Activated CD4-positive, alpha-beta T cell treated with anti-CD3 and anti-CD28 coated beads, Interleukin-2, amount 50 U/mL, for 1 hour (primary cell): Measurements from ENCODE around the gene EPS8L3.
"Not testable (repeated sequence)": the region's sequence is repeated elsewhere in the genome, so short reads cannot be mapped to it uniquely, and the experiment has no call there.

ENCODE experiments used
- DNase-seq: peaks from one replicate; pipeline ENCODE4 v3.0.0-alpha.2; 2020

Gene EPS8L3

DNA sequence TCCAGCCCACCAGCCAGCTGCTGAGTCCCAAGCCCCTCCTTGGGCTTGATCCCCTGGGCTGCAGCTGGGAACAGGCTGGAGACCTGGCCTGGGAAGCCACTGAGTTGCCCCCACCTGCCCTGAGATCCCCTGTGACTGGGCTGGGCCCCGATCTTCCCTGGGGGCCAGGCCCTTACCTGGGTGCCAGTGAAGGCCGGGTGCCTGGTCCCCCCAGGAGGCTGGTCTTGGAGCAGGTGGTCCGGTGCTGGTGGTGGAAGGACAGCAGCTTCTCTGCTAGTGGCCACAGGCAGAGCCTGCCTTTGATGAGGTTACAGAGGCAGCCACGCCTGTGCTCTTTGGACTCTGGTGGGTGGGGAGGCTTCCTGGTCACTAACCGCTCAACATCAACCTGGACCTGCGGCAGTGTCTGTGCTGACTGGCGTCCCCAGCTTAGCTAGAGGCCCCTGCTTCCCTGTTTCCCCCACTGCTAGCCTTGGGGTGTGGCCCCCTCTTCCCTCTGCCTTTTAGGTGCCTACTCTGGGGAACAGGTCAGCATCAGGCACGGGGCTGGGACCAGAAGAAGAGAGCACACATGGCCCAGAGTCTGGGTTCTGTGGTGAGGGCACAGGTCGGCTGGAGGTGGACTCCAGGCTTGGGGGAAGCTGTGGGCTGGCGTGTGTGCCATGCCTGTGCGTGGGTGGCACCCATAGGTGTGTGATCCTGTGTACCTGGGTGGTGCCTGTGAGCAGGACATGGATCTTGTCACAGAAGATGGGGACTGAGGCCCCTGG, at the start of gene EPS8L3:
Gene EPS8L3 (minus strand): TSS at position 278 of the 770 bp plus-strand sequence. CDS start 2,174 bp downstream, outside the sequence.
- no peak for DNase-seq

GRCh38 chr1:109812691-109813393, 49.1 kb upstream of the EPS8L3 start:
- DNase-seq, result no peak

- no peak for DNase-seq
These were observed 45.0 kb upstream of the EPS8L3 start for GRCh38 chr1:109808703-109809102.

- DNase-seq, result no peak
These were observed 44.3 kb upstream of the EPS8L3 start for GRCh38 chr1:109807822-109808680.

- no peak for DNase-seq
These were observed 43.7 kb upstream of the EPS8L3 start for GRCh38 chr1:109807402-109807801.

- DNase-seq, result no peak
These were observed 43.1 kb upstream of the EPS8L3 start for GRCh38 chr1:109806733-109807400.

- no peak for DNase-seq
These were observed 41.9 kb upstream of the EPS8L3 start for GRCh38 chr1:109805486-109806165.

- no peak for DNase-seq
These were observed 40.9 kb upstream of the EPS8L3 start for GRCh38 chr1:109804660-109805059.

DNA sequence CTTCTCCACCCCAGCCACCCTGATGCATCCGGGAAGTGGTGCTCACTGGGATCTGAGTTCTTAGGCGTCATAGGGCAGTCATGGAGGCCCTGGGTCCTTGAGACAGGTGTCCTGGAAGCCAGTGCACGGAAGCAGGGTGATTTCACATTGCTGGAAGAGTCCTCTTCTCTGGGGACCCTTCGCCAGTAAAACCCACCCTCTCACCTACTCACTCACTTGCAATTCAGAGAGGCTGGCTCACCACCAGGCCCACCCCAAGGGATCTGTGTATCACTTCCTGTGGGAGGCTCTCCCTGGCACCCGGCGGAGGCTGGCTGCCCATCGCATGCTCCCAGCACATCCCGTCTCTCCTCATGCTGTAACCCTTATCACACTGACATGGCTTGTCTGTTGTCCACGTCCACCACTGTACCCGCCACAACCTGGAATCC, 40.2 kb upstream of the EPS8L3 start:
- DNase-seq, result no peak

DNA sequence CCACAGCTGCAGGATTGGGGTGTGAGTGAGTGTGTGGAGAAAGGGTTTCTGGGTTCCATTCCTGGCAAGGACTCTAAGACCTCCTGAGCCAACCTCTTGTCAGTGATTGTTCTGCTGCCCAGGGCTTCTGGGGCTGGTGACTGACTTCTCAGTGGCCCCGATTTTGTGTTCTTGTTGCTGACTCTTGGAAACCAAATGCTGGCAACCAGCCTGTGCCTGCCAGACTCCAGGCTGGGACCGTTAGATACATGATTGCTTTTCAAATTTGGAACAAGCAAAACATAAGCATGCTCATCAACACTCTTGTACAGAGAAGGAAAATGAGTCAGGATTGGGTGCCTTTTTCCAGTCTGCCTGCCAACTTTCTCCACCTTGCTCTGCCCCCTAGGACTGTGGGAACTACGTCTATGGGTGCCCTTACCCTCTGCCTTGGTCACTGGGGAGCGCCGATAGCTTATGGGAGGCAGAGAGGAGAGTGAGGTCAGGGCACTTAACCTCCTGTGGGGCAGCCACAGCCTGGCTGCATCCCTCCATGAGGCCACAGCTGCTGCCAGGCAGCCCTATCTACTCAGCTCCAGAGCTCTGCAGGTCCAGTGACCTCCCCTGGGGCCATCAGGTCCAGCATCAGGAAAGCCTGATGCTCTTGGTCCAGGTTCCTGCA, 39.3 kb upstream of the EPS8L3 start:
- no peak for DNase-seq

DNA sequence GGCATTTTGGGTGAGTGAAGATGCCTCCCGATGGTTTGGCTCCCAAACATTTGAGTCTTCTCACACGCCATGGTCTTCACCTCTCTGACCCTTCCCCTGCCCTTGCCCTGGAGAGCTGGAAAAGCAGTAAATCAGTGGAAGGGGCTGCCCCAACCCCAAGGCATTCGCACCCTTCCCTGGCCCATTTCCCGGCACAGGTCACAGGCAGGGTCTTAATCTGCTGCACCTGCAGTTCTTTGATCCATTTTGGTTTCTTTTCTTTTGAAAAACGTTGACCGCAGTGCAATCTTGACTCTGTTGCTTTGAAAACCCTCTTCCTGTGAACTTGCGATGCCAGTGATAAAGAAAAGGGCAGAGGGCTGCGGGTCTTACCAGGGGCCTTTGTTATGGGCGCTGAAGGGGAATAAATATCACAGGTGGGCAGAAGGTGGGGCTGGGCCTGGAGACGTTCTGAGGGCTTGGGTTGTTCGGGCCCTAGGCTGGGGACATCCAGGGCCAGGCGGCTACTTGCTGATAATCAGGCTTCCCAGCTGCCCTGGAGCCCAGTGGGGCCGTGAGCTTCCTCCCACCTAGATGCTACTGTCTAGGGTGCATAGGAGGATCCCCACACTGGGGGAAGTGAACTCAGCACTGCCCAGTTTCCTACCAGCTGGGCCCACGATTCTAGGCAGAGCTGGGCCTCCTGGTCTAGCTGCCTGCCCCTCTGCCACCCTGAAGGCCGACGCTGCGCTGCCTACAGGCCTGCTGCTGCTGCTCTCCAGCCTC, 38.6 kb upstream of the EPS8L3 start:
- peak; percentile 14 for DNase-seq

DNA sequence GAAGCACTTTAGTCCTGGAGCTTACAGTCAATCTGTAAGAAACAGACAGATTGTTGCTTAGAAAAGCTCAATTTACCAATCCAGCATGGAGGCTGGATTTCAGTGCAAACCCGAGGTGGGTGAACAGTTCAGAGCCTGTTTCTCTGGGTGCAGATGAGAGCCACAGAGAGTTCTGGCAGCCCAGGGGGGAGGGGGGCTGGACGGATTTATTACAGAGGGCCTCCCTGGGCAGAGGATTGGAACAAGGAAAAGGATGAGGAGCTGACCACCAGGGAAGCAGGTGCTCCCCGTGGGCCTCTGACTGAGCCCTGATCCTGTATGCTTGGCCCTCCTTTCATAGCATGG, 38.0 kb upstream of the EPS8L3 start:
- no peak for DNase-seq

DNA sequence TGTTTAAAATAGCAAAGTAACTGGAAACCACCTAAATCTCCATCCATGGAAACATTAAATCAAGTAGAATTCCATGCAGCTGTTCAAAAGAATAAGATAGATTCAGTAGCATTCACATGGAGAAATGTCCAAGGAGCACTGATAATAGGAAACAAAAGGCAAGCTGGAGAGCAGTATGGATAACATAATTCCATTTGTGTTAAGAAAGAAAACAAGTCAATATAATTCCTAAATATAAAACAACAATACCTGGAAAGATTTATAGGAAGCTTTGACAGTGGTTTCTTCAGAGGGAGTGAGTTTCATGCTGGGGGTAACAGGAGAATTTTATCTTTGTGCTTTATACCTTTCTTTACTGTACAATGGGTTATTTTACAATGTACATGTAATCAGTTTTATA, 36.6 kb upstream of the EPS8L3 start:
- no peak for DNase-seq

DNA sequence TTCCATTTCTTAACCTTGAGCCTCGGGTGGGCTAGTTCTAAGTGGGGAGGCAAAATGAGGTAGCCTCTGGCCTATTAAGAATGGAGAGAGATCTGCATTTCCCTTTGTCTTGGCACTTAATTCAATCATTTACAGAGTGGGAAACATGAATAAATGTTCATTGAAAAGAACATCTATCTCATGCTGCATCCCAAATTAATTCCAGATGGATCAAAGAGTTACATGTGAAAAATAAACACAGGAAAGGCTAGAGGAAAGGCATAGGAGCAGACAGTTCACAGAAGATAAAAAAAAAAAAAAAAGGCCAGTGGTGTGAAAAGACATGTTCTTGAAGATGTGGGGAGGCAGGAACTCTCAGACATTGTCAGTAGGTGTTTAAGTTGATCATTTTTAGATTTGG, 35.7 kb upstream of the EPS8L3 start:
- DNase-seq, result no peak

GRCh38 chr1:109797303-109797595, 33.5 kb upstream of the EPS8L3 start:
- not testable (repeated sequence) for DNase-seq

GRCh38 chr1:109796484-109797302, 33.0 kb upstream of the EPS8L3 start:
- no peak for DNase-seq

DNA sequence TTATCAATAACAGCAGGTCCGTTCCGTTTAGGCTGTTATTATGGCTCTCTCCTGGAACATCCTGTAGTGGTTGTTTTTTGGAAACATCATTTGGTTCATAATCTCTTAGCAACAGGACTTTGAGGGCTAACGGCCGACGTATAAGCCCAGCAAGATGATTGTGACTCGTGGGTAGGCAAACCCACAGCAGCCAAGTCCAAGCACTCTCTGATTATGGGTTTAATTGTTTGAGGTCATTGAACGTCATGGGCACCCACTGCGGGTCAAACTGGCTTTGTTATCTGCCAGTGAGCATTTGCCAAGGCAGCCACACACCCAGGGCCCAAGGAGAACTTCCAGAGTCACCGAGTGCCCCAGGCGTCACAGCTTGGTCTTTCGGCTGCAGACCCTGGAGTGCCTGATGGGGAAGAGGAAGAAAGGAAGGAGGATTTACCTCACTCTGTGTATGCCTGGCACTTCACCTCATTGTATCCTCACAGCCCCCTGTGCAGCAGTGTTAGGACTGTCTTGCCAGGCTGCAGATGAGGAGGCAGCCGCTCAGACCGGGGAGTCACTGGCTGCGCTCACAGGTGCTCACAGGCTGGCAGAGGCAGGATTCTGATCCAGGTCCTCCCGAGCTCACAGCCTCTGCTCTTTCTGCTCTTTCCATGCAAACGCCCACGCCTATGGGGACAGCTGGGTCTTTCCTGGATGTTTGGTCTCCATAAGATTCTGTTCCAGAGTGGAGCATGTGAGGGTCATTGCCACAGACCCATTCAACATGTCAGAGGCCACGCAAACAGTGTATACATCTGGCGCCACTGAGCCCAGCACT, 30.8 kb upstream of the EPS8L3 start:
- DNase-seq, result no peak

DNA sequence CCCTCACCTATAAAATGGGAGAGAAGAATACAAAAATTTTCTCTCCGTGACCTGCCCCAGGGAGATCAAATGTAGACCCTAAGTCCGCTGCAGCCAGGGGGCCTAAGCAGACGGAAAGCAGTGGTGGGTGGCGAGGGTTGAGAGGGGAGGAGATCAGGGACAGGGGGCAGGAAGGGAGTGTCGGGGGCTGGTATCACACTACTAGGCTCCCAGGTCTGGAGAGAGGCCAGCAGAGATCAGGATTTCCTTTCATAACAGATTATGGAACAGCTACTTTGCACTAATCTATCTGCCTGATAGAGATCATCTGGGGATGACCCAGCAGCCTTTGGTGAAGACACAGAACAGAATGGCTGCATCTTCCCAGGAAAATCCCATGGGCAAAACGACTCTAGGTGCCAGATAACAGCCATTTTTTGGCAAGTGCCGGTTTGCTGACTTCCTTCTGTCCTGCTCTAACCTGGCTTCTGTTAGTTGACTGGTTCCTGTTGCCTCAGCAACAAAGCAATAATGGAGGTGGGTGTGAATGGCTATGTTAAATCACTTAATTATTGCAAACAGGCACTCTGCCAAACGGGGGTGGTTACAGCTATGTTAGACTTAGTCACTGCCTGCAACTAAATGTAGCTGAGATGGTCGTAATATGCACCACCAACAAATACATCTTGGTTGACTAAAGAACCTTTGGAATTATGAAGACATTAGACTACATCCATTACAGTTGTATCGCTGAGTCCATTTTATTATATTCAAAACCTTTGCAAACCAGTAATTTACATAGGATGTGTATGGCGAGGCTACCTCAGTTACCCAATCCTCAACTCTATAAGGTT, 30.0 kb upstream of the EPS8L3 start:
- peak; percentile 34 for DNase-seq
